Measurements from ENCODE around the gene SPATA32.
A peak's percentile ranks its signal among the peaks of the same experiment; 100 is the strongest.
"Not testable (repeated sequence)": the region's sequence is repeated elsewhere in the genome, so short reads cannot be mapped to it uniquely, and the experiment has no call there.

SPATA32 gene

GRCh38 chr17:45256114-45256966, 5.6 kb downstream of the SPATA32 start:
- no peaks in the 10 kb centered on the region for H3K36me3 ChIP-seq (replicated peaks)
- no peaks in the 10 kb centered on the region for H3K27me3 ChIP-seq (ENCODE audit: low read depth)
- in situ Hi-C loops (cut with MboI; ENCODE audit: low sequenced_read_pairs): no loop called here
- no peak for DNase-seq (ENCODE audit: low spot score in 2 of 2)
- H3K4me3 ChIP-seq: no peak overlapping the region
- no peaks in the 10 kb centered on the region for H3K9me3 ChIP-seq
- no peaks in the 10 kb centered on the region for H3K4me1 ChIP-seq

GRCh38 chr17:45255358-45255757, 6.5 kb downstream of the SPATA32 start:
- no peaks in the 10 kb centered on the region for H3K9me3 ChIP-seq
- in situ Hi-C loops (cut with MboI; ENCODE audit: low sequenced_read_pairs): no loop called here
- no peak for DNase-seq (ENCODE audit: low spot score in 2 of 2)
- H3K27me3 ChIP-seq (ENCODE audit: low read depth): no peaks in the 10 kb centered on the region
- H3K4me3 ChIP-seq: no peak overlapping the region
- no peaks in the 10 kb centered on the region for H3K36me3 ChIP-seq (replicated peaks)
- H3K4me1 ChIP-seq: no peaks in the 10 kb centered on the region

- Histone ChIP-seq H3K4me3 (no peak overlapping the region), H3K9me3 (no peaks in the 10 kb centered on the region)
- in situ Hi-C loops (cut with MboI; ENCODE audit: low sequenced_read_pairs): no loop called here
Observed at GRCh38 chr17:45253879-45254278, 8.0 kb downstream of the SPATA32 start.

GRCh38 chr17:45253237-45253636, 8.7 kb downstream of the SPATA32 start:
- DNase-seq (ENCODE audit: low spot score in 2 of 2); H3K4me1 ChIP-seq; H3K4me3 ChIP-seq; H3K27me3 ChIP-seq (ENCODE audit: low read depth); H3K36me3 ChIP-seq (replicated peaks); in situ Hi-C loops (cut with MboI; ENCODE audit: low sequenced_read_pairs); H3K9me3 ChIP-seq: not testable (repeated sequence)

More at GRCh38 chr17:45253879-45254278, 8.0 kb downstream of the SPATA32 start:
- Histone ChIP-seq H3K36me3 (replicated peaks) (no peaks in the 10 kb centered on the region), H3K4me1 (no peaks in the 10 kb centered on the region), H3K27me3 (ENCODE audit: low read depth) (no peaks in the 10 kb centered on the region)
- DNase-seq (ENCODE audit: low spot score in 2 of 2): no peak

- no peak overlapping the region for H3K4me3 ChIP-seq
- H3K9me3 ChIP-seq: no peaks in the 10 kb centered on the region
- H3K36me3 ChIP-seq (replicated peaks): no peaks in the 10 kb centered on the region
- H3K27me3 ChIP-seq (ENCODE audit: low read depth): no peaks in the 10 kb centered on the region
- in situ Hi-C loops (cut with MboI; ENCODE audit: low sequenced_read_pairs): no loop called here
- DNase-seq (ENCODE audit: low spot score in 2 of 2): no peak
- H3K4me1 ChIP-seq: no peaks in the 10 kb centered on the region; the same call in none of the 2 replicates
Observed at GRCh38 chr17:45251931-45252330, 10.0 kb downstream of the SPATA32 start.

DNA sequence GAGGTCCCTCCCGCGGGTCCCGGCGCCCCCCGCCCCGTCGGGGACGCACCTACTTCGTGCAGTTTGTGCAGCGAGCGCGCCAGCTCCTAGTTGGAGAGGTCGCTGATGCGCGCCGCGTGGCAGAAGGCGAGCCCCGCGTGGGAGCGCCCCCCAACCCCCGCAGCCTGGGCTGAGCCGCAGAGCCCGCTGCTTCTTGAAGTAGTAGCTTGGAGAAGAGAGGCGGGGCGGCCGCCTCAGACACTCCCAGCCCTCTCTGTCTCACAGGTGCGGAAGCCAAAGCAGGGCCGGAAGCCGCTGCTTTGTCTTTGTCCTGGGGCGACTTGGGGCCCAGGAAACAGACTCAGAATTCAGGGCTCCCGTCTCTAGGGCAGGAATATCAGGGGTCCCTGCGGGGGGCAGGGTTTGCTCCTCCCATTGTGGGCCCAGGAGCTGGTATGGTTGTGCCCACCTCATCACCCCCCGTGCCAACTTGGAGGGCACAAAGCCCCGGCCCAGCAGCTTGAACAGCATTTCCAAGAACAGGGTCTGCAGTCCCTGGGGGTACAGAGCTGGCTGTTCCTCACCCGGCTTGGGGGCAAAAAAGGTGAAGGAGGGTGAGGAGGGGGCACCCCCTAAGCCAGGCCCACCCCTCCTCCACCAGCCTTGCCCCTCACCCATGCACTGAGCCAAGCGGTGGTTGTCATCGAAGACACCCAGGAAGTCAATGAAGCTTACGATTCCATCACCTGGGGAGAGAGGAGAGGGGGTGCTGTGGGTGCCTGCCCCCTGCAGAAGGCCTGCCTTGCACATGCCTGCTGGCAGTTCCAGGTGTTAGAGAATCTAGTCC, 13.5 kb downstream of the SPATA32 start:
- peak overlapping the region; percentile 81 for H3K4me3 ChIP-seq
- no peaks in the 10 kb centered on the region for H3K36me3 ChIP-seq (replicated peaks)
- H3K9me3 ChIP-seq: no peaks in the 10 kb centered on the region
- H3K4me1 ChIP-seq: peaks cover 4% of the 10 kb centered on the region
- H3K27me3 ChIP-seq (ENCODE audit: low read depth): no peaks in the 10 kb centered on the region
- in situ Hi-C loops (cut with MboI; ENCODE audit: low sequenced_read_pairs): no loop called here
- DNase-seq (ENCODE audit: low spot score in 2 of 2): peak; percentile 14 to 64

DNA sequence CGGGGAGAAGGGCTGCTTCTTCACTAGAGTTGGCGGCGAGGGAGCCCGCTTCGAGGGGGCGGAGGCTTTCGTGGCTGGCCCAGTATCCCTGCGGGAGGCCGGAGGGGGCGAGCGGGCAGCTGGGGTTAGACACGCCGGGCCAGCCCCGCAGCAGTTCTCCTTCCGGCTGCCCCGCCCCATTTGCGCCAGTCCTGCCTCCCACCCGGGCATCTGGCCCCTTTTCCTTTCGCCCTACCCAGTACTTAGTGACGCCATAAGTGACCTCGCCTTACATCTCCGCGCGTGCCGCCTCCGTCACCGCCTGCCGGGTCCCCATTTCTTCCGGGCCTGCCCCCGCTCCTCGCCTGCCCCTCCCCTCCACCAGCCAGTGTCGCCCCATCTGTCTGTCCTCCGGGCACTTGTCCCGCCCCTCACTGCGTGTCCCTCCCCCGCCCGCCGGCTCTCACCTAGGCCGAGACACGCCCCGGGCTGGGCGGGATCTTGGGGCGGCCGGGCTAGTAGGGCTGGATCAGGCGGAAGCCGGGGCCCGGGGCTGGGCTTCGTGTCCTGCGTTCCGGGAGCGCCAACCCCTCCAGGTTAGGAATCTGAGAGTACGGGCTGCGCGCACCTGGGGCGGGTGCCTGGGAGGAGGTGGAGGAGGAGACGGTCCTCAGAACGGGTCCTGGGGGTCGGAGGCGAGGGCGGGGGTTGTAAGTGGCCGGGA, 14.3 kb downstream of the SPATA32 start:
- DNase-seq (ENCODE audit: low spot score in 2 of 2): peak; percentile 82 to 98
- in situ Hi-C loops (cut with MboI; ENCODE audit: low sequenced_read_pairs): no loop called here
- Histone ChIP-seq H3K36me3 (replicated peaks) (no peaks in the 10 kb centered on the region), H3K4me1 (peaks cover 4% of the 10 kb centered on the region), H3K4me3 (peak overlapping the region; percentile 81), H3K9me3 (no peaks in the 10 kb centered on the region), H3K27me3 (ENCODE audit: low read depth) (no peaks in the 10 kb centered on the region)

GRCh38 chr17:45246861-45247428, 14.9 kb downstream of the SPATA32 start:
- peaks cover 4% of the 10 kb centered on the region for H3K4me1 ChIP-seq
- in situ Hi-C loops (cut with MboI; ENCODE audit: low sequenced_read_pairs): no loop called here
- H3K4me3 ChIP-seq: peak overlapping the region; percentile 81
- H3K27me3 ChIP-seq (ENCODE audit: low read depth): no peaks in the 10 kb centered on the region
- peak; percentile 45 to 74 for DNase-seq (ENCODE audit: low spot score in 2 of 2)
- H3K36me3 ChIP-seq (replicated peaks): no peaks in the 10 kb centered on the region
- H3K9me3 ChIP-seq: no peaks in the 10 kb centered on the region

GRCh38 chr17:45246338-45246737, 15.6 kb downstream of the SPATA32 start:
- in situ Hi-C loops (cut with MboI; ENCODE audit: low sequenced_read_pairs): no loop called here
- no peak for DNase-seq (ENCODE audit: low spot score in 2 of 2)
- no peak overlapping the region for H3K4me3 ChIP-seq
- no peaks in the 10 kb centered on the region for H3K36me3 ChIP-seq (replicated peaks)
- no peaks in the 10 kb centered on the region for H3K27me3 ChIP-seq (ENCODE audit: low read depth)
- H3K9me3 ChIP-seq: no peaks in the 10 kb centered on the region
- H3K4me1 ChIP-seq: peaks cover 4% of the 10 kb centered on the region

DNA sequence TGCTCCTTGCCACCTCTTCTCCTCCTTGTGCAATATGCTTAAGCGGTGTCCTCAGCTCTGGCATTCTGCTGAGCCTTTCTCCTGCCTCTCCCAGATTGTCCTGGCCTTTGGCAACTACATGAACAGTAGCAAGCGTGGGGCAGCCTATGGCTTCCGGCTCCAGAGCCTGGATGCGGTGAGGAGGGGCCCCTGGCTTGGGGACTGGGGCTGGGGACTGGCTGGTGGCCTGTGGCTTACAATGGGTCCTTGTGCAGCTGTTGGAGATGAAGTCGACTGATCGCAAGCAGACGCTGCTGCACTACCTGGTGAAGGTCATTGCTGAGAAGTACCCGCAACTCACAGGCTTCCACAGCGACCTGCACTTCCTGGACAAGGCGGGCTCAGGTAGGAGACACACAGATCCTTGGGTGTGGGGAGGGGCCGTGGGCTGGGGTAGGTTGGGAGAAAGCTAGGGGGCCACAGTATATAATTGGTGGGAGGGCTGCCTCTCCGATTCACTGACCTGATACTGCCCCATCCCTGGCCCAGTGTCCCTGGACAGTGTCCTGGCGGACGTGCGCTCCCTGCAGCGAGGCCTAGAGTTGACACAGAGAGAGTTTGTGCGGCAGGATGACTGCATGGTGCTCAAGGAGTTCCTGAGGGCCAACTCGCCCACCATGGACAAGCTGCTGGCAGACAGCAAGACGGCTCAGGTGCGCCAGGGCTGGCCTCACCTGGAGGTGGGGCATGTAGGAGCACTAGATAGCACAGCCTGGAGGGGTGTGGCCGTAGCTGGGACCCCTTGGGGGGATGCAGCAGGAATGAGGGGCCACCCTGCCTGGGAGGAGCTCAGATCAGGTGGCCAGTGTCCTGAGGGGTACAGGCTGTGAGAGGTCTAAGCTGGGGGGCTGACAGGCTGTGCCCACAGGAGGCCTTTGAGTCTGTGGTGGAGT, 16.9 kb downstream of the SPATA32 start:
- in situ Hi-C loops (cut with MboI; ENCODE audit: low sequenced_read_pairs): no loop called here

GRCh38 chr17:45243750-45244149, 18.1 kb downstream of the SPATA32 start:
- Histone ChIP-seq H3K27me3 (ENCODE audit: low read depth) (no peaks in the 10 kb centered on the region), H3K9me3 (no peaks in the 10 kb centered on the region), H3K4me3 (no peak overlapping the region), H3K36me3 (replicated peaks) (no peaks in the 10 kb centered on the region), H3K4me1 (peaks cover 4% of the 10 kb centered on the region)
- in situ Hi-C loops (cut with MboI; ENCODE audit: low sequenced_read_pairs): no loop called here
- no peak for DNase-seq (ENCODE audit: low spot score in 2 of 2)

More for the DNA sequence above, 16.9 kb downstream of the SPATA32 start:
- peaks cover 4% of the 10 kb centered on the region for H3K4me1 ChIP-seq
- no peaks in the 10 kb centered on the region for H3K36me3 ChIP-seq (replicated peaks)
- DNase-seq (ENCODE audit: low spot score in 2 of 2): no peak
- no peaks in the 10 kb centered on the region for H3K27me3 ChIP-seq (ENCODE audit: low read depth)
- no peaks in the 10 kb centered on the region for H3K9me3 ChIP-seq
- no peak overlapping the region for H3K4me3 ChIP-seq

- Histone ChIP-seq H3K27me3 (ENCODE audit: low read depth) (no peaks in the 10 kb centered on the region), H3K9me3 (no peaks in the 10 kb centered on the region), H3K36me3 (replicated peaks) (no peaks in the 10 kb centered on the region), H3K4me1 (peaks cover 4% of the 10 kb centered on the region), H3K4me3 (no peak overlapping the region)
- in situ Hi-C loops (cut with MboI; ENCODE audit: low sequenced_read_pairs): no loop called here
- no peak for DNase-seq (ENCODE audit: low spot score in 2 of 2)
Observed at GRCh38 chr17:45242029-45242414, 19.9 kb downstream of the SPATA32 start.
